HepG2 (cell line): ENCODE results near the gene OR1D5. TPM values are rescaled to one million over a fixed set of nuclear protein-coding genes. Genes with fewer than 3 reads are reported as not detected.

ENCODE experiments used
- ATAC-seq: fragments of 200-7000 bp; cut with Tn5 transposase; 3 replicates; pipeline ENCODE4 v1.9.1; 2020; ENCODE audit warnings: mild to moderate bottlenecking, moderate library complexity
- BruUV-seq: library from RNA; stranded (reverse); fragments of 400-500 nt; replicated peaks from 2 replicates; lab custom pipeline; 2021; lab: Mats Ljungman, UMichigan
- CTCF ChIA-PET: fragments of 300-600 bp; formaldehyde crosslinking; extraction: SDS; loops from one replicate; lab custom pipeline; 2021; ENCODE audit warnings: low total read pairs, inconsistent platforms, low intra/inter-chr PET ratio; lab: Yijun Ruan, JAX
- POLR2A ChIA-PET: fragments of 350-600 bp; sonication (Branson Sonifier 250); formaldehyde crosslinking; loops from one replicate; lab custom pipeline; 2020; ENCODE audit warnings: antibody characterized with exemption, inconsistent platforms; lab: Yijun Ruan, JAX
- DNase-seq: peaks from one replicate; pipeline ENCODE4 v3.0.0-alpha.2; 2015; ENCODE audit warnings: low spot score
- FAIRE-seq: peaks from 3 replicates; lab custom pipeline; 2011; peaks lifted over from hg19 to GRCh38; lab: Jason Lieb, UNC
- H2AFZ ChIP-seq: one replicate; pipeline ENCODE4 v1.6.1; 2011; ENCODE audit warnings: low read length, inconsistent platforms
- H3K27ac ChIP-seq: fragments of 300-600 bp; 3 replicates; pipeline ENCODE4 v1.8.0; 2011; ENCODE audit warnings: mixed run types, mild to moderate bottlenecking, mixed read lengths, low read length, inconsistent platforms; ENCODE audit not compliant: insufficient read depth; ENCODE audit errors: extremely low read length
- H3K27me3 ChIP-seq, 2 experiments: fragments of 200-600 bp in 1 of 2; 2 replicates in 1 of 2; 3 replicates in 1 of 2; pipeline versions ENCODE4 v1.6.0 to v1.8.0; 2011; ENCODE audit warnings: low read length in 2 of 2, mild to moderate bottlenecking in 2 of 2, moderate library complexity in 2 of 2, inconsistent platforms in 1 of 2; ENCODE audit not compliant: insufficient read depth in 2 of 2, control insufficient read depth in 1 of 2
- H3K36me3 ChIP-seq, 2 experiments: fragments of 200-600 bp in 1 of 2; replicated peaks in 1 of 2; 2 replicates in 1 of 2; 3 replicates in 1 of 2; pipeline versions ENCODE4 v1.5.1 to v1.8.0; 2011; ENCODE audit warnings: low read length in 2 of 2, inconsistent platforms in 1 of 2; ENCODE audit not compliant: insufficient read depth in 2 of 2, control insufficient read depth in 1 of 2
- H3K4me1 ChIP-seq: 2 replicates; pipeline ENCODE4 v1.5.1; 2012; ENCODE audit warnings: low read length, inconsistent platforms; ENCODE audit not compliant: insufficient read depth
- H3K4me2 ChIP-seq: 2 replicates; pipeline ENCODE4 v1.6.0; 2011; ENCODE audit warnings: low read depth, low read length, inconsistent platforms
- H3K4me3 ChIP-seq, 3 experiments: fragments of 200-600 bp in 1 of 3; sonication (generic), shearing (Covaris generic) in 1 of 3; replicated peaks in 1 of 3; 2 replicates each; pipeline ENCODE4 v1.5.1; 2011 to 2016; ENCODE audit warnings: low read length in 3 of 3, inconsistent platforms in 2 of 3, low read depth in 2 of 3, mild to moderate bottlenecking in 2 of 3, control low read depth in 1 of 3, mixed read lengths in 1 of 3; ENCODE audit not compliant: insufficient read depth in 1 of 3
- H3K79me2 ChIP-seq: one replicate; pipeline ENCODE4 v1.6.1; 2011; ENCODE audit warnings: low read length, inconsistent platforms; ENCODE audit not compliant: insufficient read depth
- H3K9ac ChIP-seq: 2 replicates; pipeline ENCODE4 v1.6.0; 2011; ENCODE audit warnings: mild to moderate bottlenecking, low read depth, low read length, inconsistent platforms; ENCODE audit not compliant: insufficient read depth
- H3K9me3 ChIP-seq: 2 replicates; pipeline ENCODE4 v1.5.1; 2012; ENCODE audit warnings: mild to moderate bottlenecking, low read length
- H4K20me1 ChIP-seq: 2 replicates; pipeline ENCODE4 v1.6.0; 2011; ENCODE audit warnings: inconsistent platforms, mild to moderate bottlenecking, low read length, moderate library complexity; ENCODE audit not compliant: insufficient read depth
- ARID2 ChIP-seq: sonication (generic); formaldehyde crosslinking; IDR thresholded peaks from 2 replicates; pipeline ENCODE4 v1.8.1; 2022; ENCODE audit warnings: mild to moderate bottlenecking, missing genetic modification reagents, borderline replicate concordance
- ELF1 ChIP-seq: sonication (generic); formaldehyde crosslinking; IDR thresholded peaks from 2 replicates; pipeline ENCODE4 v1.4.0; 2020; ENCODE audit warnings: missing genetic modification reagents
- IRF2 ChIP-seq: IDR thresholded peaks from 2 replicates; pipeline ENCODE4 v1.6.1; 2018; ENCODE audit warnings: missing genetic modification reagents, missing compliant biosample characterization
- JARID2 ChIP-seq: sonication (generic); formaldehyde crosslinking; IDR thresholded peaks from 2 replicates; pipeline ENCODE4 v1.8.1; 2023; ENCODE audit warnings: missing genetic modification reagents, inconsistent platforms; ENCODE audit not compliant: insufficient replicate concordance
- JUNB ChIP-seq: sonication (generic); formaldehyde crosslinking; IDR thresholded peaks from 2 replicates; pipeline ENCODE4 v1.8.0; 2022; ENCODE audit warnings: missing genetic modification reagents, mild to moderate bottlenecking, borderline replicate concordance
- NCOA1 ChIP-seq: sonication (generic); formaldehyde crosslinking; IDR thresholded peaks from 2 replicates; pipeline ENCODE4 v1.9.0; 2021; ENCODE audit warnings: missing genetic modification reagents
- SETDB1 ChIP-seq: sonication (generic); formaldehyde crosslinking; IDR thresholded peaks from 2 replicates; pipeline ENCODE4 v1.5.1; 2020; ENCODE audit warnings: missing genetic modification reagents, mild to moderate bottlenecking, borderline replicate concordance
- ZFP1 ChIP-seq: IDR thresholded peaks from 2 replicates; pipeline ENCODE4 v1.6.1; 2016
- ZNF446 ChIP-seq: sonication (generic); formaldehyde crosslinking; IDR thresholded peaks from 2 replicates; pipeline ENCODE4 v1.5.0; 2020; ENCODE audit warnings: mild to moderate bottlenecking, missing genetic modification reagents
- ZNF598 ChIP-seq: sonication (generic); formaldehyde crosslinking; IDR thresholded peaks from 2 replicates; pipeline ENCODE4 v1.5.1; 2020; ENCODE audit warnings: mild to moderate bottlenecking, missing genetic modification reagents, borderline replicate concordance
- WGBS: methylation state at CpG from one replicate; pipeline ENCODE4 v1.1.6; 2017; ENCODE audit warnings: low lambda C conversion rate; 5-methylcytosine and 5-hydroxymethylcytosine counted together
- in situ Hi-C: cut with HindIII; loops from 2 replicates; pipeline ENCODE4 v1.10.0; 2017; ENCODE audit warnings: low pct_unique_long_range_greater_than_20kb; ENCODE audit not compliant: extremely low pct_ligation_motif_present
- intact Hi-C: fragments of 100-400 bp; cut with micrococcal nuclease; formaldehyde crosslinking; loops from one replicate; pipeline ENCODE4 v1.10.0; 2022; ENCODE audit not compliant: unreplicated experiment
- polyA plus RNA-seq, 8 experiments: library from polyadenylated mRNA; depleted of rRNA in 3 of 8; stranded (reverse) in 7 of 8; unstranded in 1 of 8; fragments of >200 nt; fragmentation: Illumina TruSeq in 4 of 8; extraction: Trizol in 4 of 8; gene quantifications; 2 replicates each; pipeline versions ENCODE4 v1.2.1 to v1.2.3, GENCODE V29; 2011 to 2016; ENCODE audit warnings: low read depth in 4 of 8, missing spikeins in 1 of 8, mixed read lengths in 1 of 8; ENCODE audit not compliant: insufficient read depth in 1 of 8
- total RNA-seq, 5 experiments: library from RNA; depleted of rRNA; stranded (reverse); fragments of >200 nt; fragmentation: Illumina TruSeq; extraction: Trizol; gene quantifications; 2 replicates each; pipeline ENCODE4 v1.2.3, GENCODE V29; 2016; ENCODE audit warnings: low read depth in 1 of 5
- TF ChIP-seq, protein P1 (sequence below): IDR thresholded peaks from 2 replicates; pipeline ENCODE4 v1.6.1; 2016; ENCODE audit warnings: low read depth, missing genetic modification reagents, missing compliant biosample characterization
- TF ChIP-seq, protein P2 (sequence below): sonication (generic); formaldehyde crosslinking; conservative IDR thresholded peaks from 2 replicates; pipeline ENCODE4 v1.4.0; 2020; ENCODE audit warnings: missing genetic modification reagents

Gene OR1D5
- total and polyA plus RNA-seq, 2 of the 13 experiments (the other 11 are each of a cell fraction or from before 2014, with no cell fraction given): not detected

DNA sequence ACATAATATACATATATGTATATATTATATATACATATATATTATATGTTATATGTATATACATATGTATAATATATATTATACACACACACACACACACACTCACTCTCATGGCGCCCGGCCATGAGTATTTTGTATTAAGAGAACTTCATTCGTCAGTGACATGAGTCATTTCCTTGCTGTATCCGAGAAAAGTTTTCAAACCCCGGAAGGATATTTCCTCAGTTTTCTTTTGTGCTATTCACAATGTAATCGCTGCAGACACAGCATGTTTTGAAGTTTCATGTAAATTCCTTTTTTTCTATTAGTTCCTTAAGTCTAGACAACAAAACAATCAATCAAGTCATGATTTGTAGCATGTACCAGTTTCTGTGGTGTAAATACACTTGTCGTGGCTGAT, 33.3 kb downstream of the OR1D5 start:
- Histone ChIP-seq H4K20me1 (no peaks in the 10 kb centered on the region), H3K36me3 (peaks cover 11 to 25% of the 10 kb centered on the region in 2 experiments; a peak in 4 of 5 replicates), H2AFZ (no peak overlapping the region), H3K9me3 (no peaks in the 10 kb centered on the region), H3K4me2 (no peak overlapping the region), H3K9ac (no peak overlapping the region), H3K4me3 (no peak overlapping the region), H3K4me1 (no peaks in the 10 kb centered on the region), H3K27me3 (no peaks in the 10 kb centered on the region), H3K79me2 (no peaks in the 10 kb centered on the region), H3K27ac (no peak overlapping the region)
- intact Hi-C loops: no loop called here
- TF ChIP-seq NCOA1 (CRISPR knock-in tag) (no peak), ZNF446 (no peak), ARID2 (no peak), SETDB1 (no peak)
- ATAC-seq: no peak
- in situ Hi-C loops: no loop called here
- no peak for FAIRE-seq
- POLR2A ChIA-PET: no interaction called here
- no peak for DNase-seq
- no TSS peak for BruUV-seq
- 97% methylated on average over 7 of the region's 7 CpGs for WGBS
- CTCF ChIA-PET: no interaction called here

DNA sequence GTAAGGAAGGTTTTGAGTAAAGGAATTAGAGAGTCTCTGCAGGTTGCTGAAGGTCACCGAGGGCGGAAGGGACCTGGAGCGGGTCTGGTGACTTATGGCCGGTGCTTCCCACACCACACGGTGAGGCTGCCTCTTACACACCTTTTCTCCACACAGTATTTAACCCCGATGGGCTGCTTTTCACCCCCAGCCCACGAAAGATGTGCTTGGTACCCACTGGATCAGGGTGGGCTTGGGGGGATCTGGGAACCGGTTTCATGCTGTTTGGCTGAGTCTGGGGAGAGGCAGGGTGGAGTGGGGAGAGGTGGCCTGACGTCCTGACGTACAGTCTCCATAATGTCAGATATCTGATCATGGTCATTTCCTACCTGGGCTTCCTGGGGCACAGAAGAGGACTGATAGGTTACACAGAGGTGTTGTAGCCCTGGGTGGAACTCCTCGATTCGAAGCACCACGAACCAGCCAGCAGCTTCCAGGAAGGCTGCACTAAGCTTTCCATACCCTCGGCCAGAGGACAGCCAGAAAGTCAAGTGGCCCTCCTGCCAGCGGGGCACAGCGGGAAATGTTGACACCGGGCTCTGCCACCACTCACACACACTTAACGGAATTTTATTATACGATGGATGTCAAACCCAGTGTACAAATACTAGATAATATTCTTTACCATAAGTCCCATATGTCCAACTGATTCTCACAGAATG, 34.0 kb downstream of the OR1D5 start:
- H3K4me1 ChIP-seq: no peaks in the 10 kb centered on the region
- no peak overlapping the region for H2AFZ ChIP-seq
- H4K20me1 ChIP-seq: no peaks in the 10 kb centered on the region
- intact Hi-C loops: no loop called here
- no peak overlapping the region for H3K27ac ChIP-seq
- no peak overlapping the region for H3K4me2 ChIP-seq
- ChIA-PET CTCF (no interaction called here), POLR2A (no interaction called here)
- ATAC-seq (no peak), FAIRE-seq (no peak), DNase-seq (no peak)
- H3K79me2 ChIP-seq: no peaks in the 10 kb centered on the region
- in situ Hi-C loops: no loop called here
- 90% methylated on average over 16 of the region's 19 CpGs for WGBS
- no peaks in the 10 kb centered on the region for H3K27me3 ChIP-seq
- H3K4me3 ChIP-seq: no peak overlapping the region
- no TSS peak for BruUV-seq
- no peak overlapping the region for H3K9ac ChIP-seq
- H3K36me3 ChIP-seq: peaks cover 11 to 25% of the 10 kb centered on the region in 2 experiments; a peak in 4 of 5 replicates
- H3K9me3 ChIP-seq: no peaks in the 10 kb centered on the region
- TF ChIP-seq IRF2 (CRISPR knock-in tag) (no peak), ZFP1 (CRISPR knock-in tag) (no peak), JUNB (CRISPR knock-in tag) (no peak), ELF1 (CRISPR knock-in tag) (no peak), JARID2 (CRISPR knock-in tag) (no peak), ZNF598 (CRISPR knock-in tag) (no peak)
- TF ChIP-seq, protein P1, sequence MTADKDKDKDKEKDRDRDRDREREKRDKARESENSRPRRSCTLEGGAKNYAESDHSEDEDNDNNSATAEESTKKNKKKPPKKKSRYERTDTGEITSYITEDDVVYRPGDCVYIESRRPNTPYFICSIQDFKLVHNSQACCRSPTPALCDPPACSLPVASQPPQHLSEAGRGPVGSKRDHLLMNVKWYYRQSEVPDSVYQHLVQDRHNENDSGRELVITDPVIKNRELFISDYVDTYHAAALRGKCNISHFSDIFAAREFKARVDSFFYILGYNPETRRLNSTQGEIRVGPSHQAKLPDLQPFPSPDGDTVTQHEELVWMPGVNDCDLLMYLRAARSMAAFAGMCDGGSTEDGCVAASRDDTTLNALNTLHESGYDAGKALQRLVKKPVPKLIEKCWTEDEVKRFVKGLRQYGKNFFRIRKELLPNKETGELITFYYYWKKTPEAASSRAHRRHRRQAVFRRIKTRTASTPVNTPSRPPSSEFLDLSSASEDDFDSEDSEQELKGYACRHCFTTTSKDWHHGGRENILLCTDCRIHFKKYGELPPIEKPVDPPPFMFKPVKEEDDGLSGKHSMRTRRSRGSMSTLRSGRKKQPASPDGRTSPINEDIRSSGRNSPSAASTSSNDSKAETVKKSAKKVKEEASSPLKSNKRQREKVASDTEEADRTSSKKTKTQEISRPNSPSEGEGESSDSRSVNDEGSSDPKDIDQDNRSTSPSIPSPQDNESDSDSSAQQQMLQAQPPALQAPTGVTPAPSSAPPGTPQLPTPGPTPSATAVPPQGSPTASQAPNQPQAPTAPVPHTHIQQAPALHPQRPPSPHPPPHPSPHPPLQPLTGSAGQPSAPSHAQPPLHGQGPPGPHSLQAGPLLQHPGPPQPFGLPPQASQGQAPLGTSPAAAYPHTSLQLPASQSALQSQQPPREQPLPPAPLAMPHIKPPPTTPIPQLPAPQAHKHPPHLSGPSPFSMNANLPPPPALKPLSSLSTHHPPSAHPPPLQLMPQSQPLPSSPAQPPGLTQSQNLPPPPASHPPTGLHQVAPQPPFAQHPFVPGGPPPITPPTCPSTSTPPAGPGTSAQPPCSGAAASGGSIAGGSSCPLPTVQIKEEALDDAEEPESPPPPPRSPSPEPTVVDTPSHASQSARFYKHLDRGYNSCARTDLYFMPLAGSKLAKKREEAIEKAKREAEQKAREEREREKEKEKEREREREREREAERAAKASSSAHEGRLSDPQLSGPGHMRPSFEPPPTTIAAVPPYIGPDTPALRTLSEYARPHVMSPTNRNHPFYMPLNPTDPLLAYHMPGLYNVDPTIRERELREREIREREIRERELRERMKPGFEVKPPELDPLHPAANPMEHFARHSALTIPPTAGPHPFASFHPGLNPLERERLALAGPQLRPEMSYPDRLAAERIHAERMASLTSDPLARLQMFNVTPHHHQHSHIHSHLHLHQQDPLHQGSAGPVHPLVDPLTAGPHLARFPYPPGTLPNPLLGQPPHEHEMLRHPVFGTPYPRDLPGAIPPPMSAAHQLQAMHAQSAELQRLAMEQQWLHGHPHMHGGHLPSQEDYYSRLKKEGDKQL (CRISPR knock-in tag): no peak
- TF ChIP-seq, protein P2, sequence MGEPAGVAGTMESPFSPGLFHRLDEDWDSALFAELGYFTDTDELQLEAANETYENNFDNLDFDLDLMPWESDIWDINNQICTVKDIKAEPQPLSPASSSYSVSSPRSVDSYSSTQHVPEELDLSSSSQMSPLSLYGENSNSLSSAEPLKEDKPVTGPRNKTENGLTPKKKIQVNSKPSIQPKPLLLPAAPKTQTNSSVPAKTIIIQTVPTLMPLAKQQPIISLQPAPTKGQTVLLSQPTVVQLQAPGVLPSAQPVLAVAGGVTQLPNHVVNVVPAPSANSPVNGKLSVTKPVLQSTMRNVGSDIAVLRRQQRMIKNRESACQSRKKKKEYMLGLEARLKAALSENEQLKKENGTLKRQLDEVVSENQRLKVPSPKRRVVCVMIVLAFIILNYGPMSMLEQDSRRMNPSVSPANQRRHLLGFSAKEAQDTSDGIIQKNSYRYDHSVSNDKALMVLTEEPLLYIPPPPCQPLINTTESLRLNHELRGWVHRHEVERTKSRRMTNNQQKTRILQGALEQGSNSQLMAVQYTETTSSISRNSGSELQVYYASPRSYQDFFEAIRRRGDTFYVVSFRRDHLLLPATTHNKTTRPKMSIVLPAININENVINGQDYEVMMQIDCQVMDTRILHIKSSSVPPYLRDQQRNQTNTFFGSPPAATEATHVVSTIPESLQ: no peak
